NK-92 (cell line): ENCODE data around the gene PDLIM7.

Experiments used
- DNase-seq: peaks from one replicate; lab custom pipeline; 2025; ENCODE audit not compliant: unreplicated experiment; lab: John Stamatoyannopoulos, UW

PDLIM7 gene

GRCh38 chr5:177507596-177508220 is 10.3 kb upstream of the PDLIM7 start:
- DNase-seq, result no peak

- DNase-seq, result no peak
Measured at GRCh38 chr5:177507165-177507564, 9.8 kb upstream of the PDLIM7 start.

GRCh38 chr5:177505075-177505474 is 7.7 kb upstream of the PDLIM7 start:
- DNase-seq, result no peak

GRCh38 chr5:177504086-177505056 is 7.0 kb upstream of the PDLIM7 start:
- DNase-seq, result no peak

- no peak for DNase-seq
Measured at GRCh38 chr5:177503351-177504085, 6.1 kb upstream of the PDLIM7 start.

GRCh38 chr5:177502886-177503285 is 5.5 kb upstream of the PDLIM7 start:
- DNase-seq, result no peak

- no peak for DNase-seq
Measured at GRCh38 chr5:177501874-177502678, 4.7 kb upstream of the PDLIM7 start.

GRCh38 chr5:177500685-177501522 is 3.5 kb upstream of the PDLIM7 start:
- DNase-seq, result no peak

GRCh38 chr5:177499842-177500241 is 2.4 kb upstream of the PDLIM7 start:
- DNase-seq, result no peak

- no peak for DNase-seq
Measured at GRCh38 chr5:177498013-177498787, 796 bp upstream of the PDLIM7 start.

GRCh38 chr5:177496727-177497291 is 595 bp downstream of the PDLIM7 start:
- DNase-seq, result no peak

- DNase-seq, result no peak
Measured at GRCh38 chr5:177496070-177496726, 1.2 kb downstream of the PDLIM7 start.

GRCh38 chr5:177495243-177496060 is 2.0 kb downstream of the PDLIM7 start:
- no peak for DNase-seq

GRCh38 chr5:177494346-177495195 is 2.8 kb downstream of the PDLIM7 start:
- no peak for DNase-seq

- no peak for DNase-seq
Measured at GRCh38 chr5:177493795-177494345, 3.5 kb downstream of the PDLIM7 start.

- no peak for DNase-seq
Measured at GRCh38 chr5:177492841-177493240, 4.6 kb downstream of the PDLIM7 start.
